Pulmonary artery endothelial cell (primary cell): ENCODE results near the gene EPM2AIP1. TPM values are rescaled to one million over a fixed set of nuclear protein-coding genes. Genes with fewer than 3 reads are reported as not detected.
"Not testable (repeated sequence)": the region's sequence is repeated elsewhere in the genome, so short reads cannot be mapped to it uniquely, and the experiment has no call there.

ENCODE experiments used
- DNase-seq: peaks from one replicate; pipeline ENCODE4 v3.0.0-alpha.2; 2011; ENCODE audit warnings: low read depth, low spot score
- total RNA-seq: library from RNA; depleted of rRNA; stranded (reverse); fragments of >200 nt; gene quantifications from 2 replicates; pipeline ENCODE4 v1.2.3, GENCODE V29; 2014

EPM2AIP1 gene
- total RNA-seq, 1 donor from 2014 or later, result 12.1 TPM

- peak; percentile 100 for DNase-seq
Measured at GRCh38 chr3:36993326-36994283, 674 bp upstream of the EPM2AIP1 start, which contains the start of gene MLH1. TSS of gene MLH1 (plus strand) at chr3:36993518. CDS start at chr3:36993548, 30 bp downstream.

- DNase-seq, result no peak
Measured at GRCh38 chr3:36991923-36992805, 767 bp downstream of the EPM2AIP1 start.

- no peak for DNase-seq
Measured at GRCh38 chr3:36991147-36991546, 1.8 kb downstream of the EPM2AIP1 start.

- DNase-seq, result no peak
Measured at GRCh38 chr3:36989568-36989967, 3.4 kb downstream of the EPM2AIP1 start.

GRCh38 chr3:36989005-36989404 is 3.9 kb downstream of the EPM2AIP1 start:
- no peak for DNase-seq

- DNase-seq, result no peak
Measured at GRCh38 chr3:36988356-36988755, 4.6 kb downstream of the EPM2AIP1 start.

- no peak for DNase-seq
Measured at GRCh38 chr3:36981006-36981405, 11.9 kb downstream of the EPM2AIP1 start.

GRCh38 chr3:36973139-36973538 is 19.8 kb downstream of the EPM2AIP1 start:
- DNase-seq, result no peak

GRCh38 chr3:36972163-36972562 is 20.8 kb downstream of the EPM2AIP1 start:
- no peak for DNase-seq

GRCh38 chr3:36969540-36970432 is 23.1 kb downstream of the EPM2AIP1 start:
- DNase-seq, result peak; percentile 22

- no peak for DNase-seq
Measured at GRCh38 chr3:36969085-36969484, 23.8 kb downstream of the EPM2AIP1 start.

- DNase-seq, result no peak
Measured at GRCh38 chr3:36965440-36965839, 27.5 kb downstream of the EPM2AIP1 start.

GRCh38 chr3:36964817-36965216 is 28.1 kb downstream of the EPM2AIP1 start:
- DNase-seq, result no peak

- no peak for DNase-seq
Measured at GRCh38 chr3:36964331-36964730, 28.6 kb downstream of the EPM2AIP1 start.

- DNase-seq, result not testable (repeated sequence)
Measured at GRCh38 chr3:36963008-36963407, 29.9 kb downstream of the EPM2AIP1 start.

- DNase-seq, result no peak
Measured at GRCh38 chr3:36960502-36960901, 32.4 kb downstream of the EPM2AIP1 start.

GRCh38 chr3:36959821-36960220 is 33.1 kb downstream of the EPM2AIP1 start:
- DNase-seq, result no peak

GRCh38 chr3:36957862-36958686 is 34.9 kb downstream of the EPM2AIP1 start:
- no peak for DNase-seq

- no peak for DNase-seq
Measured at GRCh38 chr3:36957063-36957462, 35.9 kb downstream of the EPM2AIP1 start.

GRCh38 chr3:36956155-36956554 is 36.8 kb downstream of the EPM2AIP1 start:
- no peak for DNase-seq
